H9 (cell line): ENCODE results near the gene TNFRSF4. TPM values are rescaled to one million over a fixed set of nuclear protein-coding genes. Genes with fewer than 3 reads are reported as not detected.

Experiments
- DNase-seq: peaks from one replicate; pipeline ENCODE4 v3.0.0-alpha.2; 2017
- H2AFZ ChIP-seq: one replicate; pipeline ENCODE4 v1.6.1; 2013; ENCODE audit warnings: mild to moderate bottlenecking, low read length, control low read depth, moderate library complexity
- H2AK5ac ChIP-seq: 2 replicates; pipeline ENCODE4 v1.6.1; 2013; ENCODE audit warnings: low read length, control low read depth, mixed read lengths; ENCODE audit not compliant: insufficient read length
- H2BK120ac ChIP-seq: one replicate; pipeline ENCODE4 v1.6.1; 2013; ENCODE audit warnings: low read depth, mild to moderate bottlenecking, low read length, control low read depth, inconsistent platforms; ENCODE audit not compliant: poor library complexity, severe bottlenecking
- H2BK12ac ChIP-seq: 2 replicates; pipeline ENCODE4 v1.6.1; 2013; ENCODE audit warnings: low read length, control low read depth, mixed read lengths, low read depth; ENCODE audit not compliant: insufficient read length
- H2BK15ac ChIP-seq: 2 replicates; pipeline ENCODE4 v1.6.1; 2013; ENCODE audit warnings: low read depth, low read length, control low read depth
- H2BK20ac ChIP-seq: one replicate; pipeline ENCODE4 v1.6.1; 2013; ENCODE audit warnings: low read depth, mild to moderate bottlenecking, low read length, control low read depth, inconsistent platforms; ENCODE audit not compliant: poor library complexity, severe bottlenecking
- H2BK5ac ChIP-seq: 2 replicates; pipeline ENCODE4 v1.6.1; 2013; ENCODE audit warnings: low read length, control low read depth, mixed read lengths; ENCODE audit not compliant: insufficient read length
- H3K14ac ChIP-seq: 2 replicates; pipeline ENCODE4 v1.6.1; 2013; ENCODE audit warnings: low read length, control low read depth; ENCODE audit not compliant: insufficient read depth
- H3K18ac ChIP-seq: 2 replicates; pipeline ENCODE4 v1.6.1; 2013; ENCODE audit warnings: low read depth, mild to moderate bottlenecking, mixed read lengths, low read length, control low read depth; ENCODE audit not compliant: insufficient read length
- H3K23ac ChIP-seq: 2 replicates; pipeline ENCODE4 v1.6.1; 2013; ENCODE audit warnings: low read length, control low read depth, mixed read lengths, low read depth; ENCODE audit not compliant: insufficient read length
- H3K23me2 ChIP-seq: 2 replicates; pipeline ENCODE4 v1.6.1; 2013; ENCODE audit warnings: low read depth, mild to moderate bottlenecking, mixed read lengths, low read length, control low read depth; ENCODE audit not compliant: insufficient read length, poor library complexity, severe bottlenecking
- H3K27ac ChIP-seq: 2 replicates; pipeline ENCODE4 v1.5.1; 2013; ENCODE audit warnings: low read length, control low read depth, mixed read lengths, low read depth; ENCODE audit not compliant: insufficient read length
- H3K27me3 ChIP-seq: 2 replicates; pipeline ENCODE4 v1.6.1; 2013; ENCODE audit warnings: low read length, control low read depth, inconsistent platforms; ENCODE audit not compliant: insufficient read depth
- H3K4ac ChIP-seq: 2 replicates; pipeline ENCODE4 v1.6.1; 2013; ENCODE audit warnings: low read depth, mild to moderate bottlenecking, control low read depth, inconsistent platforms, low read length, moderate library complexity
- H3K4me1 ChIP-seq: 2 replicates; pipeline ENCODE4 v1.6.1; 2013; ENCODE audit warnings: low read length, control low read depth, inconsistent platforms; ENCODE audit not compliant: insufficient read depth
- H3K4me2 ChIP-seq: 2 replicates; pipeline ENCODE4 v1.6.1; 2013; ENCODE audit warnings: low read length, control low read depth, mixed read lengths; ENCODE audit not compliant: insufficient read length, insufficient read depth
- H3K56ac ChIP-seq: 2 replicates; pipeline ENCODE4 v1.6.1; 2013; ENCODE audit warnings: low read depth, mild to moderate bottlenecking, mixed read lengths, low read length, control low read depth; ENCODE audit not compliant: insufficient read length
- H3K79me1 ChIP-seq: 2 replicates; pipeline ENCODE4 v1.6.1; 2013; ENCODE audit warnings: low read depth, mild to moderate bottlenecking, moderate library complexity, low read length, control low read depth, inconsistent platforms; ENCODE audit not compliant: insufficient read depth, poor library complexity, severe bottlenecking
- H3K79me2 ChIP-seq: 2 replicates; pipeline ENCODE4 v1.6.1; 2013; ENCODE audit warnings: low read length, control low read depth, inconsistent platforms; ENCODE audit not compliant: insufficient read depth
- H3K9ac ChIP-seq: 2 replicates; pipeline ENCODE4 v1.6.1; 2013; ENCODE audit warnings: low read length, control low read depth, mixed read lengths; ENCODE audit not compliant: insufficient read length; ENCODE audit errors: extremely low read depth
- H3K9me3 ChIP-seq: one replicate; pipeline ENCODE4 v1.6.1; 2013; ENCODE audit warnings: low read depth, low read length, inconsistent platforms; ENCODE audit not compliant: control insufficient read depth
- H3T11ph ChIP-seq: one replicate; pipeline ENCODE4 v1.6.1; 2013; ENCODE audit warnings: mild to moderate bottlenecking, low read length, control low read depth, inconsistent platforms
- H4K20me1 ChIP-seq: one replicate; pipeline ENCODE4 v1.6.1; 2013; ENCODE audit not compliant: control insufficient read depth, insufficient read length, insufficient read depth
- H4K5ac ChIP-seq: 2 replicates; pipeline ENCODE4 v1.6.1; 2013; ENCODE audit warnings: low read depth, mild to moderate bottlenecking, mixed read lengths, low read length, control low read depth; ENCODE audit not compliant: insufficient read length
- H4K8ac ChIP-seq: replicated peaks from 2 replicates; pipeline ENCODE4 v1.6.1; 2013; ENCODE audit warnings: low read length, control low read depth, mixed read lengths, low read depth; ENCODE audit not compliant: insufficient read length
- H4K91ac ChIP-seq: 2 replicates; pipeline ENCODE4 v1.6.1; 2013; ENCODE audit warnings: low read depth, mild to moderate bottlenecking, moderate library complexity, mixed read lengths, low read length, control low read depth; ENCODE audit not compliant: insufficient read length
- H3K27ac Mint-ChIP-seq, 3 experiments: 2 replicates in 2 of 3; 3 replicates in 1 of 3; pipeline ENCODE4 v1.8.0; 2020 to 2021; ENCODE audit warnings: mixed read lengths in 3 of 3, mild to moderate bottlenecking in 1 of 3, moderate library complexity in 1 of 3
- H3K27me3 Mint-ChIP-seq: 2 replicates; pipeline ENCODE4 v1.8.0; 2021; ENCODE audit warnings: low read depth, mild to moderate bottlenecking, moderate library complexity, mixed read lengths
- H3K36me3 Mint-ChIP-seq, 3 experiments: 2 replicates in 2 of 3; 3 replicates in 1 of 3; pipeline ENCODE4 v1.8.0; 2020 to 2021; ENCODE audit warnings: low read depth in 3 of 3, mixed read lengths in 3 of 3; ENCODE audit not compliant: insufficient read depth in 1 of 3
- H3K4me1 Mint-ChIP-seq, 2 experiments: 2 replicates each; pipeline ENCODE4 v1.8.0; 2020; ENCODE audit warnings: mixed read lengths in 2 of 2
- H3K4me3 Mint-ChIP-seq, 2 experiments: 2 replicates in 1 of 2; 3 replicates in 1 of 2; pipeline ENCODE4 v1.8.0; 2020 to 2021; ENCODE audit warnings: mild to moderate bottlenecking in 2 of 2, mixed read lengths in 2 of 2, moderate library complexity in 1 of 2
- H3K9me3 Mint-ChIP-seq, 2 experiments: 2 replicates in 1 of 2; 3 replicates in 1 of 2; pipeline ENCODE4 v1.8.0; 2020; ENCODE audit warnings: mild to moderate bottlenecking in 2 of 2, mixed read lengths in 2 of 2, moderate library complexity in 1 of 2
- CTCF ChIP-seq: fragments of 200-600 bp; sonication (generic); conservative IDR thresholded peaks from 3 replicates; pipeline ENCODE4 v1.8.0; 2021; ENCODE audit warnings: antibody characterized with exemption, mild to moderate bottlenecking
- WGBS: extraction: QIAGEN DNeasy Blood & Tissue Kit; methylation state at CpG from one replicate; pipeline ENCODE4 v1.1.7; 2013; ENCODE audit warnings: missing lambda C conversion rate, low lambda C conversion rate, mixed read lengths; ENCODE audit not compliant: insufficient read length; ENCODE audit errors: extremely low coverage; 5-methylcytosine and 5-hydroxymethylcytosine counted together
- total RNA-seq: library from RNA; stranded (reverse); gene quantifications from 2 replicates; pipeline ENCODE4 v1.2.1, GENCODE V29; 2021

The TNFRSF4 gene
- total RNA-seq, 1 experiment from 2014 or later: 0.24 TPM

GRCh38 chr1:1240822-1241587 lies 27.1 kb upstream of the TNFRSF4 start:
- no peaks in the 10 kb centered on the region for H3K4me1 ChIP-seq
- no peak for DNase-seq
- H3K9me3 Mint-ChIP-seq: no peaks in the 10 kb centered on the region
- no CpG with 5 or more reads among the region's 23 CpGs for WGBS
- H2BK5ac ChIP-seq: no peak overlapping the region
- H3K9ac ChIP-seq: no peak overlapping the region
- no peak overlapping the region for H3K4me2 ChIP-seq
- H3K79me2 ChIP-seq: no peaks in the 10 kb centered on the region
- no peak overlapping the region for H4K91ac ChIP-seq
- no peak overlapping the region for H3K23ac ChIP-seq
- H4K8ac ChIP-seq: no peak overlapping the region
- H2AK5ac ChIP-seq: no peak overlapping the region
- no peak overlapping the region for H3K4ac ChIP-seq
- no peak overlapping the region for H3K27ac ChIP-seq
- no peak for TF ChIP-seq CTCF
- H2BK20ac ChIP-seq: no peak overlapping the region
- no peaks in the 10 kb centered on the region for H3K23me2 ChIP-seq
- peaks cover 5% of the 10 kb centered on the region for H3K27me3 Mint-ChIP-seq
- H2BK120ac ChIP-seq: no peak overlapping the region
- no peaks in the 10 kb centered on the region for H3K36me3 Mint-ChIP-seq
- no peaks in the 10 kb centered on the region for H4K20me1 ChIP-seq
- no peak overlapping the region for H3K14ac ChIP-seq
- peaks cover 0 to 9% of the 10 kb centered on the region in 2 experiments for H3K4me1 Mint-ChIP-seq
- no peak overlapping the region for H3T11ph ChIP-seq
- H3K4me3 Mint-ChIP-seq: no peak overlapping the region
- no peak overlapping the region for H3K56ac ChIP-seq
- H3K18ac ChIP-seq: no peak overlapping the region
- H3K27ac Mint-ChIP-seq: no peak overlapping the region
- no peaks in the 10 kb centered on the region for H3K27me3 ChIP-seq
- no peak overlapping the region for H2BK15ac ChIP-seq
- no peak overlapping the region for H2BK12ac ChIP-seq
- H4K5ac ChIP-seq: no peak overlapping the region
- H3K79me1 ChIP-seq: no peaks in the 10 kb centered on the region
- H2AFZ ChIP-seq: no peak overlapping the region
- no peaks in the 10 kb centered on the region for H3K9me3 ChIP-seq
